K562 (cell line): ENCODE measurements around the gene CACNG8. TPM values are rescaled to one million over a fixed set of nuclear protein-coding genes. Genes with fewer than 3 reads are reported as not detected.

Experiments used
- AFF1 ChIP-seq, 2 experiments: fragments of 450-650 bp; IDR thresholded peaks; 2 replicates each; pipeline ENCODE4 v1.6.1; 2018; ENCODE audit warnings: mild to moderate bottlenecking in 2 of 2, low read depth in 1 of 2; ENCODE audit not compliant: partially characterized antibody in 2 of 2
- BRCA1 ChIP-seq, 2 experiments: fragments of 450-650 bp in 1 of 2; sonication (generic) in 1 of 2; formaldehyde crosslinking in 1 of 2; IDR thresholded peaks; 2 replicates each; pipeline versions ENCODE4 v1.5.0 to v1.6.1; 2017 to 2020; ENCODE audit warnings: mild to moderate bottlenecking in 1 of 2, missing genetic modification reagents in 1 of 2
- CREM ChIP-seq: IDR thresholded peaks from 2 replicates; pipeline ENCODE4 v1.6.1; 2014; ENCODE audit warnings: antibody characterized with exemption, low read depth
- ETV6 ChIP-seq, 3 experiments: fragments of 150-350 bp in 1 of 3; sonication (generic) in 1 of 3; formaldehyde crosslinking in 1 of 3; IDR thresholded peaks; 2 replicates each; pipeline versions ENCODE4 v1.6.1 to v1.8.0; 2014 to 2022; ENCODE audit warnings: borderline replicate concordance in 2 of 3, low read depth in 2 of 3, antibody characterized with exemption in 1 of 3, low read length in 1 of 3, mild to moderate bottlenecking in 1 of 3, missing genetic modification reagents in 1 of 3
- HDAC2 ChIP-seq: fragments of 450-650 bp; IDR thresholded peaks from 2 replicates; pipeline ENCODE4 v1.6.1; 2016; ENCODE audit warnings: mild to moderate bottlenecking
- HDAC3 ChIP-seq: fragments of 450-650 bp; IDR thresholded peaks from 2 replicates; pipeline ENCODE4 v1.6.1; 2018; ENCODE audit warnings: borderline replicate concordance, mild to moderate bottlenecking, moderate library complexity; ENCODE audit not compliant: partially characterized antibody
- HNRNPK ChIP-seq: fragments of 200-400 bp; formaldehyde crosslinking; IDR thresholded peaks from one replicate; pipeline ENCODE4 v1.6.1; 2018; ENCODE audit warnings: mild to moderate bottlenecking, low read depth, low read length; ENCODE audit not compliant: poor library complexity, severe bottlenecking
- MIER1 ChIP-seq: fragments of 450-650 bp; IDR thresholded peaks from 2 replicates; pipeline ENCODE4 v1.6.1; 2016; ENCODE audit warnings: antibody characterized with exemption, mild to moderate bottlenecking, low read depth
- NCOA1 ChIP-seq: fragments of 450-650 bp; IDR thresholded peaks from 2 replicates; pipeline ENCODE4 v1.6.1; 2016; ENCODE audit warnings: low read depth
- NFE2 ChIP-seq: IDR thresholded peaks from 2 replicates; pipeline ENCODE4 v1.6.1; 2014; ENCODE audit warnings: antibody characterized with exemption, low read depth
- PATZ1 ChIP-seq: fragments of 250-450 bp; sonication (Bioruptor Pico); IDR thresholded peaks from 2 replicates; pipeline ENCODE4 v1.5.0; 2020; ENCODE audit warnings: mild to moderate bottlenecking, borderline replicate concordance
- POLR2H ChIP-seq: IDR thresholded peaks from 2 replicates; pipeline ENCODE4 v1.6.1; 2016; ENCODE audit warnings: missing genetic modification characterization, low read depth, mild to moderate bottlenecking, control low read depth, missing compliant biosample characterization, moderate library complexity
- RB1 ChIP-seq: fragments of 450-650 bp; IDR thresholded peaks from 2 replicates; pipeline ENCODE4 v1.6.1; 2017; ENCODE audit warnings: low read depth, mild to moderate bottlenecking
- RBBP5 ChIP-seq: fragments of 200-600 bp; sonication (generic); IDR thresholded peaks from 2 replicates; pipeline ENCODE4 v1.6.1; 2012; ENCODE audit warnings: borderline replicate concordance, mild to moderate bottlenecking, low read length, control low read depth, inconsistent platforms; ENCODE audit not compliant: insufficient read depth, poor library complexity, severe bottlenecking
- RBM22 ChIP-seq: fragments of 200-400 bp; formaldehyde crosslinking; IDR thresholded peaks from 2 replicates; pipeline ENCODE4 v1.6.1; 2018; ENCODE audit warnings: low read length, low read depth; ENCODE audit not compliant: poor library complexity, severe bottlenecking
- RNF219 ChIP-seq: fragments of 250-450 bp; sonication (Bioruptor Pico); IDR thresholded peaks from 2 replicates; pipeline ENCODE4 v1.5.0; 2022; ENCODE audit warnings: mild to moderate bottlenecking
- TSC22D4 ChIP-seq: fragments of 450-650 bp; IDR thresholded peaks from 2 replicates; pipeline ENCODE4 v1.6.1; 2016; ENCODE audit warnings: missing genetic modification characterization, missing biosample characterization, control low read depth
- YY1 ChIP-seq, 3 experiments: IDR thresholded peaks; 2 replicates each; pipeline ENCODE4 v1.6.1; 2011; ENCODE audit warnings: low read length in 2 of 3, mild to moderate bottlenecking in 2 of 3, moderate library complexity in 2 of 3, borderline replicate concordance in 1 of 3, control low read depth in 1 of 3, low read depth in 1 of 3; ENCODE audit not compliant: insufficient read depth in 3 of 3, insufficient replicate concordance in 2 of 3, control insufficient read depth in 1 of 3, insufficient read length in 1 of 3; ENCODE audit errors: extremely low read depth in 1 of 3
- ZNF431 ChIP-seq: sonication (generic); formaldehyde crosslinking; IDR thresholded peaks from 2 replicates; pipeline ENCODE4 v1.8.0; 2022; ENCODE audit warnings: mild to moderate bottlenecking, missing genetic modification reagents
- polyA plus RNA-seq, 8 experiments: library from polyadenylated mRNA; depleted of rRNA in 4 of 8; stranded (reverse) in 5 of 8; unstranded in 3 of 8; fragments of >200 nt; fragmentation: Nextera tagmentation in 2 of 8; fragmentation: Illumina TruSeq in 1 of 8; extraction: Ambion mirVana in 2 of 8; extraction: Trizol in 1 of 8; gene quantifications; 2 replicates each; pipeline versions ENCODE4 v1.2.1 to v1.2.3, GENCODE V29; 2011 to 2014; ENCODE audit warnings: inconsistent platforms in 1 of 8, missing spikeins in 1 of 8
- total RNA-seq, 7 experiments: library from RNA; depleted of rRNA in 6 of 7; stranded (reverse); fragments of >200 nt in 6 of 7; fragmentation: Illumina TruSeq in 2 of 7; extraction: Trizol in 2 of 7; gene quantifications; 2 replicates each; pipeline versions ENCODE4 v1.2.1 to v1.2.3, GENCODE V29; 2011 to 2021; ENCODE audit warnings: low replicate concordance in 1 of 7

CACNG8 gene
- total and polyA plus RNA-seq, 9 of the 15 experiments (the other 6 are each of a cell fraction or from before 2014, with no cell fraction given) = 0.02 to 0.05 TPM; not detected in 7

- peak; percentile 60; the same call in 1 of the 2 replicates for TF ChIP-seq CREM
- no peak for TF ChIP-seq NFE2
- no peak for TF ChIP-seq POLR2H
- TF ChIP-seq RNF219 (CRISPR knock-in tag) = no peak
- peak; percentile 98 for TF ChIP-seq MIER1
- TF ChIP-seq ETV6 (IDR thresholded peaks at IDR 0.05; ENCODE audit: borderline replicate concordance in 1 of 2, low read depth in 2 of 2, low read length in 1 of 2) = no peak
- TF ChIP-seq ETV6 (CRISPR knock-in tag; IDR thresholded peaks at IDR 0.05; ENCODE audit: borderline replicate concordance) = no peak
- TF ChIP-seq NCOA1 = 0 out of 2 replicates have a peak, but pooled peaks have one; percentile 26
- no peak for TF ChIP-seq RBBP5
- no peak for TF ChIP-seq YY1 (IDR thresholded peaks at IDR 0.05; ENCODE audit: borderline replicate concordance in 1 of 3, control insufficient read depth in 1 of 3, extremely low read depth in 1 of 3, insufficient read depth in 3 of 3, insufficient read length in 1 of 3, insufficient replicate concordance in 2 of 3, low read depth in 1 of 3, low read length in 2 of 3)
- TF ChIP-seq ZNF431 (CRISPR knock-in tag) = no peak
- TF ChIP-seq BRCA1 (IDR thresholded peaks at IDR 0.05) = no peak
- no peak for TF ChIP-seq BRCA1 (CRISPR knock-in tag; IDR thresholded peaks at IDR 0.05)
- TF ChIP-seq HDAC2 = peak; percentile 69; the same call in 1 of the 2 replicates
- no peak for TF ChIP-seq TSC22D4 (tag)
- TF ChIP-seq HNRNPK = no peak
- no peak for TF ChIP-seq HDAC3
- TF ChIP-seq AFF1 (IDR thresholded peaks at IDR 0.05; ENCODE audit: low read depth in 1 of 2, partially characterized antibody in 2 of 2) = peak in 1 of 2 experiments; percentile 93
- TF ChIP-seq RB1 = no peak
- no peak for TF ChIP-seq PATZ1 (CRISPR knock-in tag)
- TF ChIP-seq RBM22 = no peak
Measured at GRCh38 chr19:53927739-53928138, 35.0 kb upstream of the CACNG8 start (continued).
